Thoracic aorta (tissue), 2 donors: ENCODE measurements around the gene ABHD5. TPM values are rescaled to one million over a fixed set of nuclear protein-coding genes. Genes with fewer than 3 reads are reported as not detected.

Experiments used
- ATAC-seq: fragments of 150-250 bp; one replicate; pipeline ENCODE4 v1.8.0; 2017; ENCODE audit warnings: low read depth; ENCODE audit not compliant: insufficient number of reproducible peaks, low FRiP score
- DNase-seq: peaks from one replicate; pipeline ENCODE4 v3.0.0-alpha.2; 2020; ENCODE audit warnings: low spot score
- H3K27ac ChIP-seq, 2 donors: fragments of 200-600 bp; sonication (generic); 1 replicate in 1 of 2; 2 replicates in 1 of 2; pipeline ENCODE4 v1.5.1; 2016; ENCODE audit warnings: mild to moderate bottlenecking in 2 of 2, moderate library complexity in 2 of 2
- H3K27me3 ChIP-seq: fragments of 200-600 bp; sonication (generic); replicated peaks from 2 replicates; pipeline ENCODE4 v1.6.0; 2016; ENCODE audit warnings: mild to moderate bottlenecking; ENCODE audit not compliant: insufficient read depth
- H3K36me3 ChIP-seq: fragments of 200-600 bp; sonication (generic); one replicate; pipeline ENCODE4 v1.5.1; 2016
- H3K4me1 ChIP-seq, 2 donors: fragments of 200-600 bp; sonication (generic); 1 replicate in 1 of 2; 2 replicates in 1 of 2; pipeline versions ENCODE4 v1.5.1 to v1.6.0; 2016; ENCODE audit warnings: low read depth in 2 of 2, mild to moderate bottlenecking in 1 of 2; ENCODE audit not compliant: control insufficient read depth in 1 of 2
- H3K4me3 ChIP-seq: fragments of 200-600 bp; sonication (generic); 2 replicates; pipeline ENCODE4 v1.5.1; 2016; ENCODE audit warnings: mild to moderate bottlenecking
- H3K9me3 ChIP-seq: fragments of 200-600 bp; sonication (generic); 2 replicates; pipeline ENCODE4 v1.5.1; 2016
- CTCF ChIP-seq: fragments of 200-600 bp; sonication (generic); IDR thresholded peaks from one replicate; pipeline ENCODE4 v1.5.1; 2019; ENCODE audit warnings: antibody characterized with exemption
- total RNA-seq, 2 donors: library from RNA; depleted of rRNA; stranded (reverse); fragments of >200 nt; gene quantifications; one replicate each; pipeline versions ENCODE4 v1.1.0 to v1.2.3, GENCODE V29; 2016

ABHD5 gene
- total RNA-seq, 2 donors from 2014 or later: 33.3 to 37.1 TPM

GRCh38 chr3:43688245-43688650, 2.5 kb upstream of the ABHD5 start:
- no peak for DNase-seq
- no peak for TF ChIP-seq CTCF
- no peak overlapping the region for H3K27ac ChIP-seq
- H3K4me3 ChIP-seq: no peak overlapping the region
- H3K4me1 ChIP-seq: peaks cover 0 to 24% of the 10 kb centered on the region in 2 donors
- no peaks in the 10 kb centered on the region for H3K27me3 ChIP-seq
- no peak for ATAC-seq
- no peaks in the 10 kb centered on the region for H3K9me3 ChIP-seq
- H3K36me3 ChIP-seq: no peaks in the 10 kb centered on the region

- Histone ChIP-seq H3K27me3 (no peaks in the 10 kb centered on the region), H3K4me1 (peaks cover 0 to 30% of the 10 kb centered on the region in 2 donors), H3K4me3 (no peak overlapping the region), H3K9me3 (no peaks in the 10 kb centered on the region), H3K36me3 (no peaks in the 10 kb centered on the region), H3K27ac (no peak overlapping the region)
- ATAC-seq (no peak), DNase-seq (no peak)
- no peak for TF ChIP-seq CTCF
Observed at GRCh38 chr3:43689166-43689565, 1.6 kb upstream of the ABHD5 start.

GRCh38 chr3:43689766-43690399, 855 bp upstream of the ABHD5 start:
- DNase-seq (no peak), ATAC-seq (peak; percentile 23)
- Histone ChIP-seq H3K4me1 (peaks cover 0 to 30% of the 10 kb centered on the region in 2 donors), H3K27me3 (no peaks in the 10 kb centered on the region), H3K4me3 (peak overlapping the region; percentile 93), H3K9me3 (no peaks in the 10 kb centered on the region), H3K27ac (peak overlapping the region in 1 of 2 donors; percentile 85), H3K36me3 (no peaks in the 10 kb centered on the region)
- TF ChIP-seq CTCF: no peak

- DNase-seq (peak; percentile 36), ATAC-seq (peak; percentile 11)
- no peaks in the 10 kb centered on the region for H3K27me3 ChIP-seq
- H3K4me1 ChIP-seq: peaks cover 7 to 30% of the 10 kb centered on the region in 2 donors
- no peaks in the 10 kb centered on the region for H3K9me3 ChIP-seq
- H3K36me3 ChIP-seq: no peaks in the 10 kb centered on the region
- H3K27ac ChIP-seq: peak overlapping the region; percentile 85 to 91
- no peak for TF ChIP-seq CTCF
- peak overlapping the region; percentile 93 for H3K4me3 ChIP-seq
Observed at GRCh38 chr3:43691120-43691995, 620 bp downstream of the ABHD5 start.

- Histone ChIP-seq H3K4me1 (peaks cover 7 to 30% of the 10 kb centered on the region in 2 donors), H3K9me3 (no peaks in the 10 kb centered on the region), H3K4me3 (peak overlapping the region; percentile 93), H3K27ac (no peak overlapping the region), H3K27me3 (no peaks in the 10 kb centered on the region), H3K36me3 (no peaks in the 10 kb centered on the region)
- no peak for DNase-seq
- TF ChIP-seq CTCF: no peak
- ATAC-seq: no peak
Observed at GRCh38 chr3:43692085-43692855, 1.5 kb downstream of the ABHD5 start.
